HFFc6 (cell line): ENCODE results near the gene STAU1. TPM values are rescaled to one million over a fixed set of nuclear protein-coding genes. Genes with fewer than 3 reads are reported as not detected.
"Not testable (repeated sequence)": the region's sequence is repeated elsewhere in the genome, so short reads cannot be mapped to it uniquely, and the experiment has no call there.

ENCODE experiments used
- DNase-seq: peaks from one replicate; pipeline ENCODE4 v3.0.0-alpha.2; 2018
- H3K27ac Mint-ChIP-seq: 2 replicates; pipeline ENCODE4 v1.8.0; 2020; ENCODE audit warnings: mild to moderate bottlenecking, mixed read lengths
- H3K27me3 Mint-ChIP-seq: 2 replicates; pipeline ENCODE4 v1.8.0; 2021; ENCODE audit warnings: mild to moderate bottlenecking, moderate library complexity, mixed read lengths; ENCODE audit not compliant: insufficient read depth
- H3K36me3 Mint-ChIP-seq: 2 replicates; pipeline ENCODE4 v1.8.0; 2021; ENCODE audit warnings: low read depth, mixed read lengths
- H3K4me1 Mint-ChIP-seq: 2 replicates; pipeline ENCODE4 v1.8.0; 2020; ENCODE audit warnings: low read depth, mixed read lengths
- H3K4me3 Mint-ChIP-seq: 2 replicates; pipeline ENCODE4 v1.8.0; 2020; ENCODE audit warnings: mild to moderate bottlenecking, moderate library complexity, mixed read lengths
- H3K9me3 Mint-ChIP-seq: 2 replicates; pipeline ENCODE4 v1.8.0; 2020; ENCODE audit warnings: mild to moderate bottlenecking, mixed read lengths
- CTCF ChIP-seq: fragments of 200-600 bp; sonication (generic); IDR thresholded peaks from 2 replicates; pipeline ENCODE4 v1.5.0; 2021; ENCODE audit warnings: antibody characterized with exemption, mild to moderate bottlenecking
- total RNA-seq, 6 experiments: library from RNA; stranded (reverse); fragmentation: NEBNext Ultra II Directional; extraction: Animal tissue kit (Norgen Biotek cat#: 25700); gene quantifications; 2 replicates in 1 of 6; 3 replicates in 5 of 6; pipeline ENCODE4 v1.2.3, GENCODE V29; 2021

Gene STAU1
- total RNA-seq, 6 experiments from 2014 or later, result 85.6 to 95.4 (median 87.9) TPM

GRCh38 chr20:49115564-49115963, 72.6 kb downstream of the STAU1 start:
- no peaks in the 10 kb centered on the region; the same call in none of the 2 replicates for H3K27me3 Mint-ChIP-seq
- peaks cover 56% of the 10 kb centered on the region for H3K36me3 Mint-ChIP-seq
- no peaks in the 10 kb centered on the region for H3K9me3 Mint-ChIP-seq
- H3K27ac Mint-ChIP-seq, result peak overlapping the region; percentile 2; the same call in 1 of the 2 replicates
- H3K4me3 Mint-ChIP-seq, result no peak overlapping the region
- peaks cover 17% of the 10 kb centered on the region for H3K4me1 Mint-ChIP-seq
- peak; percentile 4 for DNase-seq
- TF ChIP-seq CTCF, result peak; percentile 24

GRCh38 chr20:49112596-49113274, 75.4 kb downstream of the STAU1 start:
- Mint-ChIP-seq H3K9me3 (no peaks in the 10 kb centered on the region), H3K4me1 (peaks cover 17% of the 10 kb centered on the region), H3K27me3 (no peaks in the 10 kb centered on the region; the same call in 1 of the 2 replicates), H3K4me3 (no peak overlapping the region), H3K36me3 (peaks cover 51% of the 10 kb centered on the region), H3K27ac (peak overlapping the region; percentile 2; the same call in 1 of the 2 replicates)
- no peak for DNase-seq
- no peak for TF ChIP-seq CTCF

GRCh38 chr20:49110767-49111694, 77.1 kb downstream of the STAU1 start:
- Mint-ChIP-seq H3K9me3 (no peaks in the 10 kb centered on the region), H3K4me3 (no peak overlapping the region), H3K4me1 (peaks cover 17% of the 10 kb centered on the region), H3K27ac (peak overlapping the region; percentile 8; the same call in 1 of the 2 replicates), H3K36me3 (peaks cover 40% of the 10 kb centered on the region), H3K27me3 (no peaks in the 10 kb centered on the region)
- DNase-seq, result no peak
- TF ChIP-seq CTCF, result no peak

GRCh38 chr20:49106328-49106727, 81.8 kb downstream of the STAU1 start:
- H3K4me1 Mint-ChIP-seq, result no peaks in the 10 kb centered on the region
- DNase-seq, result no peak
- peaks cover 49% of the 10 kb centered on the region for H3K36me3 Mint-ChIP-seq
- H3K4me3 Mint-ChIP-seq, result no peak overlapping the region
- no peak for TF ChIP-seq CTCF
- no peak overlapping the region for H3K27ac Mint-ChIP-seq
- no peaks in the 10 kb centered on the region for H3K9me3 Mint-ChIP-seq
- H3K27me3 Mint-ChIP-seq, result no peaks in the 10 kb centered on the region

- H3K27me3 Mint-ChIP-seq, H3K4me3 Mint-ChIP-seq, H3K27ac Mint-ChIP-seq, DNase-seq, H3K4me1 Mint-ChIP-seq, H3K9me3 Mint-ChIP-seq: not testable (repeated sequence)
- peaks cover 41% of the 10 kb centered on the region for H3K36me3 Mint-ChIP-seq
Observed at GRCh38 chr20:49104979-49105547, 83.1 kb downstream of the STAU1 start.
